Neural crest cell (in vitro differentiated cells): ENCODE results near the gene ANKRD7. TPM values are rescaled to one million over a fixed set of nuclear protein-coding genes. Genes with fewer than 3 reads are reported as not detected.
"Not testable (repeated sequence)": the region's sequence is repeated elsewhere in the genome, so short reads cannot be mapped to it uniquely, and the experiment has no call there.

Experiments used
- DNase-seq: peaks from one replicate; pipeline ENCODE4 v3.0.0; 2021; ENCODE audit warnings: low read depth, mixed read lengths, low spot score
- H3K27ac Mint-ChIP-seq: one replicate; pipeline ENCODE4 v1.8.0; 2021; ENCODE audit warnings: mild to moderate bottlenecking, mixed read lengths; ENCODE audit not compliant: unreplicated experiment
- H3K27me3 Mint-ChIP-seq: 2 replicates; pipeline ENCODE4 v1.8.0; 2021; ENCODE audit warnings: low read depth, mild to moderate bottlenecking, mixed read lengths
- H3K36me3 Mint-ChIP-seq: 2 replicates; pipeline ENCODE4 v1.8.0; 2021; ENCODE audit warnings: low read depth, mild to moderate bottlenecking, mixed read lengths
- H3K4me1 Mint-ChIP-seq: 2 replicates; pipeline ENCODE4 v1.8.0; 2021; ENCODE audit warnings: mixed read lengths
- H3K4me3 Mint-ChIP-seq: one replicate; pipeline ENCODE4 v1.8.0; 2021; ENCODE audit warnings: mild to moderate bottlenecking, mixed read lengths
- H3K9me3 Mint-ChIP-seq: 2 replicates; pipeline ENCODE4 v1.8.0; 2021; ENCODE audit warnings: mixed read lengths
- CTCF ChIP-seq: fragments of 200-600 bp; sonication (generic); conservative IDR thresholded peaks from 2 replicates; pipeline ENCODE4 v1.5.0; 2021; ENCODE audit warnings: antibody characterized with exemption, mild to moderate bottlenecking
- total RNA-seq: library from RNA; stranded (reverse); gene quantifications from 2 replicates; pipeline ENCODE4 v1.2.1, GENCODE V29; 2021

Gene ANKRD7
- total RNA-seq, 1 donor from 2014 or later, result not detected

- H3K27ac Mint-ChIP-seq, result no peak overlapping the region
- H3K9me3 Mint-ChIP-seq, result no peaks in the 10 kb centered on the region
- H3K27me3 Mint-ChIP-seq, result no peaks in the 10 kb centered on the region
- no peaks in the 10 kb centered on the region for H3K36me3 Mint-ChIP-seq
- no peak overlapping the region for H3K4me3 Mint-ChIP-seq
- H3K4me1 Mint-ChIP-seq, result no peaks in the 10 kb centered on the region
- no peak for TF ChIP-seq CTCF
- no peak for DNase-seq
These were observed 9.3 kb downstream of the ANKRD7 start for GRCh38 chr7:118233799-118234198.

GRCh38 chr7:118239014-118239413, 14.5 kb downstream of the ANKRD7 start:
- no peak for DNase-seq
- Mint-ChIP-seq H3K9me3 (no peaks in the 10 kb centered on the region), H3K4me3 (no peak overlapping the region), H3K36me3 (no peaks in the 10 kb centered on the region), H3K4me1 (no peaks in the 10 kb centered on the region), H3K27me3 (no peaks in the 10 kb centered on the region), H3K27ac (no peak overlapping the region)
- TF ChIP-seq CTCF, result no peak

GRCh38 chr7:118240320-118240719, 15.8 kb downstream of the ANKRD7 start:
- H3K27ac Mint-ChIP-seq, DNase-seq, H3K36me3 Mint-ChIP-seq, H3K4me1 Mint-ChIP-seq, H3K4me3 Mint-ChIP-seq, H3K9me3 Mint-ChIP-seq, H3K27me3 Mint-ChIP-seq: not testable (repeated sequence)

GRCh38 chr7:118243695-118244094, 19.2 kb downstream of the ANKRD7 start:
- no peak overlapping the region for H3K4me3 Mint-ChIP-seq
- no peaks in the 10 kb centered on the region for H3K9me3 Mint-ChIP-seq
- no peaks in the 10 kb centered on the region for H3K36me3 Mint-ChIP-seq
- H3K27me3 Mint-ChIP-seq, result no peaks in the 10 kb centered on the region
- no peaks in the 10 kb centered on the region for H3K4me1 Mint-ChIP-seq
- H3K27ac Mint-ChIP-seq, result no peak overlapping the region
- no peak for TF ChIP-seq CTCF
- DNase-seq, result no peak

- H3K4me3 Mint-ChIP-seq, result no peak overlapping the region
- H3K27me3 Mint-ChIP-seq, result no peaks in the 10 kb centered on the region
- DNase-seq, result no peak
- no peaks in the 10 kb centered on the region for H3K9me3 Mint-ChIP-seq
- no peaks in the 10 kb centered on the region for H3K4me1 Mint-ChIP-seq
- no peaks in the 10 kb centered on the region for H3K36me3 Mint-ChIP-seq
- H3K27ac Mint-ChIP-seq, result no peak overlapping the region
- TF ChIP-seq CTCF, result no peak
These were observed 20.9 kb downstream of the ANKRD7 start for GRCh38 chr7:118245267-118246040.

- no peak for DNase-seq
- Mint-ChIP-seq H3K36me3 (no peaks in the 10 kb centered on the region), H3K27me3 (no peaks in the 10 kb centered on the region), H3K27ac (no peak overlapping the region), H3K4me3 (no peak overlapping the region), H3K4me1 (no peaks in the 10 kb centered on the region), H3K9me3 (no peaks in the 10 kb centered on the region)
- peak; percentile 59 for TF ChIP-seq CTCF
These were observed 26.5 kb downstream of the ANKRD7 start for GRCh38 chr7:118250860-118251494.
